Measurements from ENCODE around the gene ARMC9. TPM values are rescaled to one million over a fixed set of nuclear protein-coding genes. Genes with fewer than 3 reads are reported as not detected.

The ARMC9 gene
- total RNA-seq, 1 donor = 189 TPM

DNA sequence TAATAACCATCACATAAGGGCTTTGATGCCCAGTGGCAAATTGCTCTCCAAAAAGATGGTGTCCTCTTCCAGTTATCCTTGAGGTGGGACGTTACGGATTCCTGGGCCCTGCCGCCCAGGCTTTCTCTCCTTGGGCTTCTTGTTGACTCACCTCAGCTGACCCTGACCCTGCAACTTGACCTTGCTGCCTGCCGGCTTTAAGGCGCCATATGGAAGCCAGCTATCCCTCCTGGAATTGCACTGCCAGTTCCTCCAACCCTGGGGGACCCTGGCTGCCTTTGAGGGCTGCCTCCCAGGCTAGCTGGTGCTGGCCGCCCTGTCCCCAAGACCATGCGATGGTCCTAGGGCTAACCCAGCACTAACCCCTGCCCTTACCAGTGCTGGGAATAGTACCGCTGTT lies 168.7 kb downstream of the ARMC9 start:
- no peak overlapping the region for H3K4me3 ChIP-seq (ENCODE audit: low read depth, low read length)
- DNase-seq (ENCODE audit: low read depth) = no peak
- TF ChIP-seq, protein P1, sequence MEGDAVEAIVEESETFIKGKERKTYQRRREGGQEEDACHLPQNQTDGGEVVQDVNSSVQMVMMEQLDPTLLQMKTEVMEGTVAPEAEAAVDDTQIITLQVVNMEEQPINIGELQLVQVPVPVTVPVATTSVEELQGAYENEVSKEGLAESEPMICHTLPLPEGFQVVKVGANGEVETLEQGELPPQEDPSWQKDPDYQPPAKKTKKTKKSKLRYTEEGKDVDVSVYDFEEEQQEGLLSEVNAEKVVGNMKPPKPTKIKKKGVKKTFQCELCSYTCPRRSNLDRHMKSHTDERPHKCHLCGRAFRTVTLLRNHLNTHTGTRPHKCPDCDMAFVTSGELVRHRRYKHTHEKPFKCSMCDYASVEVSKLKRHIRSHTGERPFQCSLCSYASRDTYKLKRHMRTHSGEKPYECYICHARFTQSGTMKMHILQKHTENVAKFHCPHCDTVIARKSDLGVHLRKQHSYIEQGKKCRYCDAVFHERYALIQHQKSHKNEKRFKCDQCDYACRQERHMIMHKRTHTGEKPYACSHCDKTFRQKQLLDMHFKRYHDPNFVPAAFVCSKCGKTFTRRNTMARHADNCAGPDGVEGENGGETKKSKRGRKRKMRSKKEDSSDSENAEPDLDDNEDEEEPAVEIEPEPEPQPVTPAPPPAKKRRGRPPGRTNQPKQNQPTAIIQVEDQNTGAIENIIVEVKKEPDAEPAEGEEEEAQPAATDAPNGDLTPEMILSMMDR (IDR thresholded peaks at IDR 0.05; ENCODE audit: insufficient read depth, low read depth, low read length) = no peak

- H3K4me3 ChIP-seq (ENCODE audit: low read depth, low read length) = no peak overlapping the region
- TF ChIP-seq, protein P1 (IDR thresholded peaks at IDR 0.05; ENCODE audit: insufficient read depth, low read depth, low read length) = no peak
- DNase-seq (ENCODE audit: low read depth) = no peak
These were observed 171.4 kb downstream of the ARMC9 start for GRCh38 chr2:231369580-231370428.

DNA sequence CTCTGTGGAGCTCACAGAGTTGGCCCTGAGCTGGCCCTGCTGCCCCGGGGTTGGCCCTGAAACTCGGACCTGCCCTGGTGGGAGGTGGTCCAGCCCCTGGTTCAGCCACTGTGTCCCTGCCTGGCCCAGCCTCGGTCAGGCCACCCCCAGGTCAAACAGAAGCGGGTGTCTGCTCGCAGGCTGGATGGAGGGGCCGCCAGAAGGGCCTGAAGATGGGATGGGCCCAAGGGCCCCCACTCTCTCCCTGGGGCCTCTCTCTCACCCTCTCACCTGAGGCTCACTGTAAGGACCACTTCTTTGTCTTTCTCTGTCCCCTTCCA lies 172.0 kb downstream of the ARMC9 start:
- no peak overlapping the region for H3K4me3 ChIP-seq (ENCODE audit: low read depth, low read length)
- TF ChIP-seq, protein P1 (IDR thresholded peaks at IDR 0.05; ENCODE audit: insufficient read depth, low read depth, low read length) = no peak
- DNase-seq (ENCODE audit: low read depth) = no peak

GRCh38 chr2:231370749-231371429 lies 172.5 kb downstream of the ARMC9 start:
- no peak for DNase-seq (ENCODE audit: low read depth)
- TF ChIP-seq, protein P1 (IDR thresholded peaks at IDR 0.05; ENCODE audit: insufficient read depth, low read depth, low read length) = no peak
- H3K4me3 ChIP-seq (ENCODE audit: low read depth, low read length) = no peak overlapping the region

DNA sequence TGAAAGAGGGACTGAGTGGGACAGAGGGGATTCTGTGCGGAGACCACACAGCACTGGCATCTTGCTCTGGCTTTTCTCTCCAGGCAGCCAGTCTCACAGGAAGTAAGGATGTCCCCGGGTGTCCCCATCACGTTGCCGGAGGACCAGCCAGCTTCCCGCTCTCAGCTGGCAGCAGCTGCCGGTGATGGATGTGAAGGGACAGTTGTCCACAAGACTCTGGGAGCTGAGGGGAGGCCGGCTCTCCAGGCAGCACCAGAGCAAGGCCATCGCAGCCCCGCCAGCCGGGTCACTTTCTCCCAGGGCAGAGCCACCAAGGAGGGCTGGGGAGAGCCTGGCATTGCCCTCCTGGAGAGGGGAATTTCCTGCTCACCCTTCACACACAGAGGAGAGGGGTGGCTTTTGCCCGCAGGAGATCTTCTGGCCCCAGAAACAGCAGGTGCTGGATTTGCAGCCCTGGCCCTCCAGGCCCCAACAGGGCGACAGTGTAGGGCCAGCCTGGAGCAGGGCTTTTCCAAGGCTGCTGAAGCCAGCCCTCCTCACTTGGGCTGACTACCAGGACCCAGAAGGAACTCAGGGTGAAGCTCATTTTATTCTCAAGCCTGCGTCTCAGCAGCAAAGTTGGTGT lies 173.1 kb downstream of the ARMC9 start:
- TF ChIP-seq, protein P1 (IDR thresholded peaks at IDR 0.05; ENCODE audit: insufficient read depth, low read depth, low read length) = no peak

DNA sequence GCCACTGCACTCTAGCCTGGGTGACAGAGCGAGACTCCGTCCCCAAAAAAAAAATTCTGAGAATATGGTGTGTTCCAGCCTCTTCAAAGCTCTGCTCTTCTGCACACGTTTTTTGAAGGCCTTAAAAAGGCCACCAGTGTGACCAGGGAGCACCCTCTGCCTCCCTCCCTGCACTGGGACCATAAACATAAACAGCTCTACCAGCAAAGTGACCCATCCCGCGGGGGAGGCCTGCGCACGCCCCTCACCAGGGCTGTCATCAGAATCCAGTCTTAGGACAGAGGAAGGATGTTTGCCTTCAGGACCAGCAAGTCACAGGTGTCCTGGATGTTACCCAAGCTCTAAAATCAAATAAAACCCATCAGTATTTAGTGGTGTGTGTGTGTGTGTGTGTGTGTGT lies 173.9 kb downstream of the ARMC9 start:
- TF ChIP-seq, protein P1 (IDR thresholded peaks at IDR 0.05; ENCODE audit: insufficient read depth, low read depth, low read length) = no peak
- H3K4me3 ChIP-seq (ENCODE audit: low read depth, low read length) = no peak overlapping the region
- no peak for DNase-seq (ENCODE audit: low read depth)

More for the DNA sequence above, 173.1 kb downstream of the ARMC9 start:
- H3K4me3 ChIP-seq (ENCODE audit: low read depth, low read length) = no peak overlapping the region
- no peak for DNase-seq (ENCODE audit: low read depth)

Measured in fibroblast of villous mesenchyme (primary cell).